ENCODE measurements around the gene DCP2.

GRCh38 chr5:113061846-113062780 lies 85.5 kb downstream of the DCP2 start:
- TF ChIP-seq CTCF (IDR thresholded peaks at IDR 0.05; ENCODE audit: insufficient read depth, low read length, poor library complexity, severe bottlenecking) (no peak), EZH2phosphoT487 (conservative IDR thresholded peaks at IDR 0.05; ENCODE audit: low read length) (no peak)

Measured in SU-DHL-6 (cell line).